Glutamatergic neuron (in vitro differentiated cells): Measurements from ENCODE around the gene PACRG. TPM values are rescaled to one million over a fixed set of nuclear protein-coding genes. Genes with fewer than 3 reads are reported as not detected.
A peak's percentile ranks its signal among the peaks of the same experiment; 100 is the strongest.

Source experiments
- DNase-seq: peaks from one replicate; pipeline ENCODE4 v3.0.0; 2022
- H3K27ac Mint-ChIP-seq: one replicate; pipeline ENCODE4 v1.8.0; 2020; ENCODE audit warnings: mild to moderate bottlenecking, mixed read lengths, inconsistent platforms; ENCODE audit not compliant: unreplicated experiment
- H3K27me3 Mint-ChIP-seq: one replicate; pipeline ENCODE4 v1.8.0; 2020; ENCODE audit warnings: mild to moderate bottlenecking, moderate library complexity, mixed read lengths, inconsistent platforms; ENCODE audit not compliant: unreplicated experiment
- H3K36me3 Mint-ChIP-seq: one replicate; pipeline ENCODE4 v1.8.0; 2020; ENCODE audit warnings: mild to moderate bottlenecking, mixed read lengths, inconsistent platforms; ENCODE audit not compliant: unreplicated experiment
- H3K4me1 Mint-ChIP-seq: one replicate; pipeline ENCODE4 v1.8.0; 2020; ENCODE audit warnings: mild to moderate bottlenecking, low read depth, mixed read lengths, inconsistent platforms; ENCODE audit not compliant: unreplicated experiment
- H3K4me3 Mint-ChIP-seq: one replicate; pipeline ENCODE4 v1.8.0; 2020; ENCODE audit warnings: mild to moderate bottlenecking, mixed read lengths, inconsistent platforms; ENCODE audit not compliant: unreplicated experiment
- H3K9me3 Mint-ChIP-seq: one replicate; pipeline ENCODE4 v1.8.0; 2020; ENCODE audit warnings: mild to moderate bottlenecking, moderate library complexity, mixed read lengths, inconsistent platforms; ENCODE audit not compliant: unreplicated experiment
- CTCF ChIP-seq: fragments of 200-600 bp; sonication (generic); IDR thresholded peaks from one replicate; pipeline ENCODE4 v1.5.0; 2021; ENCODE audit not compliant: partially characterized antibody, unreplicated experiment
- total RNA-seq: library from RNA; stranded (reverse); fragmentation: NEBNext Ultra II Directional; extraction: Animal tissue kit (Norgen Biotek cat#: 25700); gene quantifications from one replicate; pipeline ENCODE4 v1.2.1, GENCODE V29; 2021; ENCODE audit not compliant: unreplicated experiment

PACRG gene
- total RNA-seq, 1 donor from 2014 or later: not detected

- DNase-seq: no peak
- Mint-ChIP-seq H3K4me1 (no peaks in the 10 kb centered on the region), H3K4me3 (no peak overlapping the region), H3K27me3 (peaks cover 5% of the 10 kb centered on the region), H3K27ac (no peak overlapping the region), H3K9me3 (peaks cover 4% of the 10 kb centered on the region), H3K36me3 (peaks cover 5% of the 10 kb centered on the region)
- TF ChIP-seq CTCF: no peak
Measured at GRCh38 chr6:163165155-163165910, 437.6 kb downstream of the PACRG start.

GRCh38 chr6:163165922-163166321, 438.1 kb downstream of the PACRG start:
- Mint-ChIP-seq H3K4me1 (no peaks in the 10 kb centered on the region), H3K27ac (no peak overlapping the region), H3K27me3 (peaks cover 7% of the 10 kb centered on the region), H3K9me3 (peaks cover 4% of the 10 kb centered on the region), H3K36me3 (peaks cover 9% of the 10 kb centered on the region), H3K4me3 (no peak overlapping the region)
- no peak for TF ChIP-seq CTCF
- no peak for DNase-seq

- TF ChIP-seq CTCF: no peak
- Mint-ChIP-seq H3K4me3 (no peak overlapping the region), H3K27me3 (peaks cover 7% of the 10 kb centered on the region), H3K27ac (no peak overlapping the region), H3K9me3 (peaks cover 4% of the 10 kb centered on the region), H3K36me3 (peaks cover 9% of the 10 kb centered on the region), H3K4me1 (no peaks in the 10 kb centered on the region)
- no peak for DNase-seq
Measured at GRCh38 chr6:163166507-163166906, 438.7 kb downstream of the PACRG start.

GRCh38 chr6:163169521-163169920, 441.7 kb downstream of the PACRG start:
- Mint-ChIP-seq H3K4me3 (no peak overlapping the region), H3K4me1 (no peaks in the 10 kb centered on the region), H3K27me3 (peaks cover 5% of the 10 kb centered on the region), H3K27ac (no peak overlapping the region), H3K9me3 (peaks cover 4% of the 10 kb centered on the region), H3K36me3 (peaks cover 9% of the 10 kb centered on the region)
- no peak for TF ChIP-seq CTCF
- DNase-seq: no peak

- DNase-seq: no peak
- TF ChIP-seq CTCF: peak; percentile 93
- Mint-ChIP-seq H3K9me3 (peaks cover 4% of the 10 kb centered on the region), H3K27me3 (peaks cover 5% of the 10 kb centered on the region), H3K36me3 (peaks cover 9% of the 10 kb centered on the region), H3K4me3 (no peak overlapping the region), H3K27ac (peak overlapping the region; percentile 45), H3K4me1 (no peaks in the 10 kb centered on the region)
Measured at GRCh38 chr6:163170294-163170883, 442.6 kb downstream of the PACRG start.
